WI38 (cell line): ENCODE results near the gene TBC1D10B.

Experiments
- H3K4me3 ChIP-seq: 2 replicates; pipeline ENCODE4 v1.5.1; 2011; ENCODE audit warnings: low read depth, mild to moderate bottlenecking, control low read depth, low read length
- CTCF ChIP-seq: IDR thresholded peaks from 2 replicates; pipeline ENCODE4 v1.5.1; 2012; ENCODE audit warnings: low read depth, mild to moderate bottlenecking, control low read depth, low read length

TBC1D10B gene

GRCh38 chr16:30359871-30360170 is 10.5 kb downstream of the TBC1D10B start:
- H3K4me3 ChIP-seq, result no peak overlapping the region
- no peak for TF ChIP-seq CTCF

GRCh38 chr16:30358990-30359870 is 11.1 kb downstream of the TBC1D10B start:
- TF ChIP-seq CTCF, result no peak
- no peak overlapping the region for H3K4me3 ChIP-seq

- no peak for TF ChIP-seq CTCF
- no peak overlapping the region for H3K4me3 ChIP-seq
Observed at GRCh38 chr16:30358577-30358936, 11.7 kb downstream of the TBC1D10B start.

GRCh38 chr16:30357715-30358576 is 12.3 kb downstream of the TBC1D10B start:
- no peak for TF ChIP-seq CTCF
- no peak overlapping the region for H3K4me3 ChIP-seq

- H3K4me3 ChIP-seq, result no peak overlapping the region
Observed at GRCh38 chr16:30357085-30357714, 13.1 kb downstream of the TBC1D10B start.

GRCh38 chr16:30356401-30357084 is 13.8 kb downstream of the TBC1D10B start:
- no peak overlapping the region for H3K4me3 ChIP-seq
- TF ChIP-seq CTCF, result no peak

More at GRCh38 chr16:30357085-30357714, 13.1 kb downstream of the TBC1D10B start:
- TF ChIP-seq CTCF, result no peak
